Gastroesophageal sphincter (tissue), 4 donors: ENCODE measurements around the gene SYNE1. TPM values are rescaled to one million over a fixed set of nuclear protein-coding genes. Genes with fewer than 3 reads are reported as not detected.
"Not testable (repeated sequence)": the region's sequence is repeated elsewhere in the genome, so short reads cannot be mapped to it uniquely, and the experiment has no call there.

ENCODE experiments used
- ATAC-seq: fragments of 150-250 bp; one replicate; pipeline ENCODE4 v1.9.1; 2016; ENCODE audit warnings: mild to moderate bottlenecking, moderate library complexity
- H3K27ac ChIP-seq, 4 donors: fragments of 200-600 bp; sonication (generic) in 3 of 4; 1 replicate in 3 of 4; 2 replicates in 1 of 4; pipeline ENCODE4 v1.5.1; 2016 to 2019
- H3K27me3 ChIP-seq: fragments of 200-600 bp; sonication (generic); one replicate; pipeline ENCODE4 v1.5.1; 2019
- H3K36me3 ChIP-seq, 2 donors: fragments of 200-600 bp; sonication (generic); one replicate each; pipeline ENCODE4 v1.5.1; 2019; ENCODE audit warnings: control low read depth in 1 of 2
- H3K4me1 ChIP-seq, 3 donors: fragments of 200-600 bp; sonication (generic); 1 replicate in 2 of 3; 2 replicates in 1 of 3; pipeline ENCODE4 v1.5.1; 2016 to 2019; ENCODE audit warnings: control low read depth in 2 of 3
- H3K4me3 ChIP-seq, 2 donors: fragments of 200-600 bp; sonication (generic); one replicate each; pipeline ENCODE4 v1.5.1; 2019; ENCODE audit warnings: mild to moderate bottlenecking in 1 of 2, moderate library complexity in 1 of 2
- H3K9me3 ChIP-seq, 3 donors: fragments of 200-600 bp; sonication (generic); one replicate each; pipeline ENCODE4 v1.5.1; 2017 to 2019; ENCODE audit warnings: control low read depth in 2 of 3
- EP300 ChIP-seq: sonication (generic); formaldehyde crosslinking; IDR thresholded peaks from one replicate; pipeline ENCODE4 v1.6.1; 2017; ENCODE audit warnings: antibody characterized with exemption, mild to moderate bottlenecking
- POLR2A ChIP-seq, 2 donors: fragments of 450-650 bp; IDR thresholded peaks; one replicate each; pipeline ENCODE4 v1.6.1; 2017; ENCODE audit warnings: antibody characterized with exemption in 2 of 2, mild to moderate bottlenecking in 2 of 2, moderate library complexity in 1 of 2
- POLR2AphosphoS5 ChIP-seq: sonication (generic); formaldehyde crosslinking; IDR thresholded peaks from one replicate; pipeline ENCODE4 v1.6.1; 2017; ENCODE audit warnings: antibody characterized with exemption
- WGBS, 2 donors: methylation state at CpG; one replicate each; pipeline ENCODE4 v1.1.5; 2018; ENCODE audit warnings: low coverage in 1 of 2; 5-methylcytosine and 5-hydroxymethylcytosine counted together
- total RNA-seq, 4 donors: library from RNA; depleted of rRNA; stranded (reverse); fragments of >200 nt; gene quantifications; one replicate each; pipeline ENCODE4 v1.1.0, GENCODE V29; 2016
- TF ChIP-seq, protein P1 (sequence below), 4 experiments: fragments of 200-600 bp in 2 of 4; fragments of 450-650 bp in 2 of 4; sonication (generic) in 1 of 4; IDR thresholded peaks; one replicate each; pipeline ENCODE4 v1.5.1; 2017 to 2019; ENCODE audit warnings: antibody characterized with exemption in 4 of 4, mild to moderate bottlenecking in 2 of 4, moderate library complexity in 2 of 4

The SYNE1 gene
- total RNA-seq, 4 donors from 2014 or later = 160 to 268 (median 215) TPM

GRCh38 chr6:152631376-152631775 lies 5.8 kb downstream of the SYNE1 start:
- H3K4me3 ChIP-seq = no peak overlapping the region
- H3K9me3 ChIP-seq = no peaks in the 10 kb centered on the region
- ATAC-seq = no peak
- peaks cover 0 to 11% (median 0%) of the 10 kb centered on the region in 3 donors for H3K4me1 ChIP-seq
- no peak overlapping the region for H3K27ac ChIP-seq
- TF ChIP-seq, protein P1, sequence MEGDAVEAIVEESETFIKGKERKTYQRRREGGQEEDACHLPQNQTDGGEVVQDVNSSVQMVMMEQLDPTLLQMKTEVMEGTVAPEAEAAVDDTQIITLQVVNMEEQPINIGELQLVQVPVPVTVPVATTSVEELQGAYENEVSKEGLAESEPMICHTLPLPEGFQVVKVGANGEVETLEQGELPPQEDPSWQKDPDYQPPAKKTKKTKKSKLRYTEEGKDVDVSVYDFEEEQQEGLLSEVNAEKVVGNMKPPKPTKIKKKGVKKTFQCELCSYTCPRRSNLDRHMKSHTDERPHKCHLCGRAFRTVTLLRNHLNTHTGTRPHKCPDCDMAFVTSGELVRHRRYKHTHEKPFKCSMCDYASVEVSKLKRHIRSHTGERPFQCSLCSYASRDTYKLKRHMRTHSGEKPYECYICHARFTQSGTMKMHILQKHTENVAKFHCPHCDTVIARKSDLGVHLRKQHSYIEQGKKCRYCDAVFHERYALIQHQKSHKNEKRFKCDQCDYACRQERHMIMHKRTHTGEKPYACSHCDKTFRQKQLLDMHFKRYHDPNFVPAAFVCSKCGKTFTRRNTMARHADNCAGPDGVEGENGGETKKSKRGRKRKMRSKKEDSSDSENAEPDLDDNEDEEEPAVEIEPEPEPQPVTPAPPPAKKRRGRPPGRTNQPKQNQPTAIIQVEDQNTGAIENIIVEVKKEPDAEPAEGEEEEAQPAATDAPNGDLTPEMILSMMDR (IDR thresholded peaks at IDR 0.05) = no peak
- TF ChIP-seq POLR2AphosphoS5 (no peak), POLR2A (IDR thresholded peaks at IDR 0.05) (no peak), EP300 (no peak)
- no peaks in the 10 kb centered on the region for H3K27me3 ChIP-seq
- H3K36me3 ChIP-seq = no peaks in the 10 kb centered on the region
- WGBS, 2 donors = 93 to 100% methylated on average over 3 of the region's 3 CpGs

DNA sequence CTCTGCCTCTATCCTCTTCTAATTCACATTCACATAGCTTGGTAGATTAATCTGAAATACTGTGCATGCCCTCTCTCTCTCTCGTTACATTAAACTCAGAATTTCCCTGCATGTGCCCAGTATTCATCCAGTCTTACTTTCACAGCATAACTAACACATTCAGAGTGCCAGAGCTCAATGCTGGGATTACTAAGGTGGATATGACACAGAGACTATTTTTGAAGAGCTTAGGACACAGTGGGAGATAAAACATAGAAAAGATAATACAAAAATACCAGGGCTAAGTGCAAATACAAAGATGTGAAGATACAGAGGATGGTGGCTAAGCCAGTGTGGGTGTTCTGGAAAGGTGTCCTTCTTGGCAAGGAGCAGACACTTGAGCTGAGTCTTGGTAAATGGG lies 6.3 kb downstream of the SYNE1 start:
- H3K27ac ChIP-seq = no peak overlapping the region
- no peak for ATAC-seq
- TF ChIP-seq, protein P1 (IDR thresholded peaks at IDR 0.05) = no peak
- no peak for TF ChIP-seq POLR2A (IDR thresholded peaks at IDR 0.05)
- TF ChIP-seq EP300 = no peak
- TF ChIP-seq POLR2AphosphoS5 = no peak

DNA sequence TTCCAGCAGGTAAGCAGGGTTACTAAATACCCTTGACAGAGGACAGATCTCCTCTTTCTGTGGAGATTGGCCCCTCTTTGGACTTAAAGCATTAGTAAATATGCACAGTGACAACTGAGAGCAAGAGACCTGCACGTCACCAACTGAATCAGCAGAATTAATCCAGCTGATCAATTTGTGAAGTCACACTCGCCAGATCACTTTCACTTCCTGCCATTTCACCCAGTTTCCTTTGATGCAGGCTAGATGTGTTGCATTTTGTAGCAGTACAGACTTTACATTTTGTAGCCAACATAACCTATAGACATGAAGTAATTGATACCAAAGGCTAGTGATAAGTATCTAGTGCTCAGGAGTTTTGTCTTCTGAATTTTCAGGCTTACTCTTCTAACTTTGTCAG lies 11.9 kb downstream of the SYNE1 start:
- Histone ChIP-seq H3K4me1 (no peaks in the 10 kb centered on the region), H3K36me3 (no peaks in the 10 kb centered on the region), H3K9me3 (no peaks in the 10 kb centered on the region), H3K4me3 (no peak overlapping the region), H3K27me3 (no peaks in the 10 kb centered on the region), H3K27ac (no peak overlapping the region)
- no peak for ATAC-seq
- TF ChIP-seq, protein P1 (IDR thresholded peaks at IDR 0.05) = no peak
- no peak for TF ChIP-seq POLR2AphosphoS5
- no peak for TF ChIP-seq EP300
- TF ChIP-seq POLR2A (IDR thresholded peaks at IDR 0.05) = no peak
- WGBS, 2 donors = 80 to 92% methylated on average over 1 to 2 of the region's 2 CpGs

More for the DNA sequence above, 6.3 kb downstream of the SYNE1 start:
- Histone ChIP-seq H3K27me3 (no peaks in the 10 kb centered on the region), H3K9me3 (no peaks in the 10 kb centered on the region), H3K4me1 (peaks cover 0 to 11% (median 0%) of the 10 kb centered on the region in 3 donors), H3K4me3 (no peak overlapping the region), H3K36me3 (no peaks in the 10 kb centered on the region)
- 92% methylated on average over 1 of the region's 1 CpG; no CpG with 5 or more reads in 1 of the 2 donors for WGBS, 2 donors

DNA sequence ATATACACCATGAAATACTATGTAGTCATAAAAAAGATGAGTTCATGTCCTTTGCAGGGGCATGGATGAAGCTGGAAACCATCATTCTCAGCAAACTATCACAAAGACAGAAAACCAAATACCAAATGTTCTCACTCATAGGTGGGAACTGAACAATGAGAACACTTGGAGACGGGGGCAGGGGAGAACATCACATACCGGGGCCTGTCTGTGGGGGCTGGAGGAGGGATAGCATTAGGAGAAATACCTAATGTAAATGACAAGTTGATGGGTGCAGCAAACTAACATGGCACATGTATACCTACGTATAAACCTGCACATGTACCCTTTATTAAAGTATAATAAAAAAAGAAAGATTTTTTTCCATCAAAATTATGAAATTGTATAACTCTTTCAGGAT lies 22.4 kb downstream of the SYNE1 start:
- not testable (repeated sequence) for H3K27ac ChIP-seq, H3K27me3 ChIP-seq, ATAC-seq, H3K4me3 ChIP-seq, H3K4me1 ChIP-seq, H3K36me3 ChIP-seq, H3K9me3 ChIP-seq
- 88 to 90% methylated on average over 3 of the region's 3 CpGs for WGBS, 2 donors

GRCh38 chr6:152609125-152609670 lies 28.0 kb downstream of the SYNE1 start:
- H3K4me3 ChIP-seq = no peak overlapping the region
- 76 to 82% methylated on average over 2 to 7 of the region's 10 CpGs for WGBS, 2 donors
- no peaks in the 10 kb centered on the region for H3K9me3 ChIP-seq
- no peaks in the 10 kb centered on the region for H3K36me3 ChIP-seq
- no peak for TF ChIP-seq EP300
- no peak for TF ChIP-seq POLR2A (IDR thresholded peaks at IDR 0.05)
- no peak overlapping the region for H3K27ac ChIP-seq
- no peaks in the 10 kb centered on the region for H3K27me3 ChIP-seq
- no peaks in the 10 kb centered on the region for H3K4me1 ChIP-seq
- no peak for ATAC-seq

- WGBS, 2 donors = 33 to 93% methylated on average over 1 to 2 of the region's 2 CpGs
- ATAC-seq = no peak
- TF ChIP-seq POLR2A (IDR thresholded peaks at IDR 0.05) (no peak), POLR2AphosphoS5 (no peak), EP300 (no peak)
- TF ChIP-seq, protein P1 (IDR thresholded peaks at IDR 0.05) = no peak
Measured at GRCh38 chr6:152605941-152606340, 31.2 kb downstream of the SYNE1 start.

More at GRCh38 chr6:152605941-152606340, 31.2 kb downstream of the SYNE1 start:
- H3K36me3 ChIP-seq = no peaks in the 10 kb centered on the region
- no peaks in the 10 kb centered on the region for H3K9me3 ChIP-seq
- no peaks in the 10 kb centered on the region for H3K4me1 ChIP-seq
- H3K4me3 ChIP-seq = no peak overlapping the region
- no peak overlapping the region for H3K27ac ChIP-seq
- H3K27me3 ChIP-seq = no peaks in the 10 kb centered on the region
